ENCODE data around the gene SH3RF3.

Gene SH3RF3

DNA sequence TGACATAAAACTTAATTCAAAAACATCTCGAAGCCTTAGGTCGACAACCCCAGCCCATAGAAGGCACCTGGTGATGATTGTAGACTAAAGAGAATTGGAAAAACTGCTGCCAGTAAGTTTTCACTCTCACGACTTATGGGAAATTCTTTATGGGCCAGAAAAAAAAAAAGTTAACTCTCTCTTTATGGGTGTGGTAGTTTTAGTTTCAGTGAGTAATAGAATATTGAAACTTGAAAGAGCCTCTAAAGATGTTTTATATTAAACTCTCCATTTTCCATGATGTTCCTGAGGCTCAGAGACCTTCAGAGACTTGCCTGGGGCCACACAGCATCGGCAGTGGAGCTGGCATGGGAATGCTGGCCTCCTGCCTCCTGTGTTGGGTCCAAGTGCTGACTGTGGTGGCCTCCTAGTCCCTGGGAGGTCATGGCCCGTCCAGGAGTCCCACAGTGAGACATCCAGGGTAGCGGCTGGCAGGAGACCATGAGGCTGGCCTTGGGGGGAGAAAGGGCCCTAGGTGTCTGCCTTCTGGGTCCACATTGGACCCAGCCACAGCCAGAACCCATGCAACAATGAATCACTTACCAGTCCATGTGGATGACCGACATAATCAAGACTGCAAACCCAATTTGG, 325.9 kb downstream of the SH3RF3 start:
- DNase-seq (ENCODE audit: low read depth): no peak

GRCh38 chr2:109455731-109456691, 327.0 kb downstream of the SH3RF3 start:
- no peak for DNase-seq (ENCODE audit: low read depth)

DNA sequence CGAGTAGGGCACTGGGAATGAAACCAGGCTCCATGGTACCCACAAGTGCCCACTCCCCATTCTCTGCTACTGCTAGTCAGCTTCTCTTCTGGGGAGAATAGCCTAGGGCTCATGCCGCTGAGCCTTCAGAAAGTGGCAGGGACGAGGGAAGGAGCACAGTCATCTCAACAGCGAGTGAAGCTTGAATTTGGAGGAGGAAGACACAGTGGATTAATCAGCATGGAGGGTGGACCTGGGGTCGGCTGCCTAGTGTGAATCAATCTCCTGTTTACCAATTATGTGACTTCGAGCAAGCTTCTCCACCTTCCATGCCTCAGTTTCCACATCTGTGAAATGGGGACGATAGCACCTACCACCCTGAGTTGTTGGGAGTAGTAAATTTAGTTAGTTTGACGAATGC, 327.8 kb downstream of the SH3RF3 start:
- DNase-seq (ENCODE audit: low read depth): no peak

- no peak for DNase-seq (ENCODE audit: low read depth)
These were observed 328.4 kb downstream of the SH3RF3 start for GRCh38 chr2:109457366-109457765.

- DNase-seq (ENCODE audit: low read depth): no peak
These were observed 328.8 kb downstream of the SH3RF3 start for GRCh38 chr2:109457794-109458193.

DNA sequence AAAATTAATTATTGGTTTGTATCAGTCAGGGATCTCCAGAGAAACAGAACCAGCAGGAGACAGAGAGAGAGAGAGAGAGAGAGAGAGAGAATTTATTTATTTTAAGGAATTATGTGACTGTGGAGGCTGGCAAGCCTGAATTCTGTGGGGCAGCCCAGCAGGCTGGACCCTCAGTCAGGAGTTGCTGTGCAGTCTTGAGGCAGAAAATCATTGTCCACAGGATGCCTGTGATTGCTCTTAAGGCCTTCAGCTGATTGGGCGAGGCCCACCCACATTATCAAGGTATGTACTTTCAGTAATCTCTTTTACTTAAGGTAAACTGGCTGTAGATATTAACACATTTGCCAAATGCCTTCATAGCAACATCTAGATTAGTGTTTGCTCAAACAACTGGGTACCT, 329.5 kb downstream of the SH3RF3 start:
- no peak for DNase-seq (ENCODE audit: low read depth)

DNA sequence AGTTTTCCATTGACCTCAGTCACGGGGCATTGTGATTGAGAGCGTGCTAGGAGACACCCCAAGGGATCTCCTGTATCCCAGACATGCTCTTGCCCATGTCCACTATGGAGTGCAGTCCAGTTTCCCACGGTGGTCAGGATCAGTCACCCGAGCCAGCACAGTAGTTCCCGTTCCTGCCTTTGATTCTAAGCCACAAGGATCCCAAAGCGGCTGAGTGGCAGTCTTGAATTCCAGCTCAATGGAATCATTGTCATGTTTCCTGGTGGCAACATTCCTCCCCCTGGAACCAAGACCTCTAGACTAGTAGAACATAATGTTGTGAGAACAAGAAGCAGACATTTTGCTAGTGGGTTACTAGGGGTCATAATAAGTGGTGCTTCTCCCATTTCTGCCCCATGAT, 330.5 kb downstream of the SH3RF3 start:
- DNase-seq (ENCODE audit: low read depth): peak; percentile 38

GRCh38 chr2:109460553-109461324, 331.7 kb downstream of the SH3RF3 start:
- DNase-seq (ENCODE audit: low read depth): no peak

- no peak for DNase-seq (ENCODE audit: low read depth)
These were observed 334.2 kb downstream of the SH3RF3 start for GRCh38 chr2:109463236-109463635.

DNA sequence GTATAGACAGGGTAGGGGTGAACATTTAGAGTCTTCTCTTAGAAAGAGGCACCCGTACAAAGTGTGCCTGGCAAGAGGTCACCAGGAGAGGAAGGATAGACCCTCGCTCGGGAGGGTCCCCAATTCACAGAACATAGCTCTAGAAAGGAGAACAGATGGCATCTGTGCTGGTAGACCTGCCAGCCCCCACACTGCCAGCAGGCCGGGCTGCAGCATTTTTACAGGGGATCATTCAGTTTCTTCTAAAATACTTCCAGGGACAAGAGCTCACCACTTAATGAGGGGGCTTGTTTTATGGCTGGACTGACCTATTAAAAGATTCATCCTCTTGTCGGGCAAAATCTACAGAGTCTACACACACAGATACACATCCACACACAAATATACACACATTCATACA, 334.9 kb downstream of the SH3RF3 start:
- DNase-seq (ENCODE audit: low read depth): no peak

- DNase-seq (ENCODE audit: low read depth): peak; percentile 76
These were observed 337.9 kb downstream of the SH3RF3 start for GRCh38 chr2:109466674-109467575.

- DNase-seq (ENCODE audit: low read depth): no peak
These were observed 338.7 kb downstream of the SH3RF3 start for GRCh38 chr2:109467701-109468100.

- no peak for DNase-seq (ENCODE audit: low read depth)
These were observed 339.9 kb downstream of the SH3RF3 start for GRCh38 chr2:109468893-109469292.

- no peak for DNase-seq (ENCODE audit: low read depth)
These were observed 342.7 kb downstream of the SH3RF3 start for GRCh38 chr2:109471658-109472057.

- no peak for DNase-seq (ENCODE audit: low read depth)
These were observed 343.4 kb downstream of the SH3RF3 start for GRCh38 chr2:109472331-109472959.

DNA sequence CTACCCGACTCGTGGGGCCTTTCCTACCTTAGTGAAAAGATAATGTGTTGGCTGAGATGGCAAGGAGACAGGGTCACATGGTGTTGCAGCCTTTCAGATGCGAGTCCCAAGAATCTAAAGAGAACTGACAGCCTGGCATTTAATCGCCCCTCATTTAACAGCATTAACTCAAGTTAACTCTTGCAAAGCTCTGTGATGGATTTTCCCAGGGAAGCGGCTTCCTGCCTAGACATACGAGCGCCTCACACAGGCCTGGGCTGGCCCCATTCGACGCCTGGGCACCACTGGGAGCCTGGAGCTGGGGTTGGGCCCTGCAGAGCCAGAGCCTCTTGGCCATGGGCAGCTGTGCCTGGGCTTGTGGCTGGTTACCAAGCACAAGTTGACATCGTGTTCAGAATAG, 344.0 kb downstream of the SH3RF3 start:
- no peak for DNase-seq (ENCODE audit: low read depth)

DNA sequence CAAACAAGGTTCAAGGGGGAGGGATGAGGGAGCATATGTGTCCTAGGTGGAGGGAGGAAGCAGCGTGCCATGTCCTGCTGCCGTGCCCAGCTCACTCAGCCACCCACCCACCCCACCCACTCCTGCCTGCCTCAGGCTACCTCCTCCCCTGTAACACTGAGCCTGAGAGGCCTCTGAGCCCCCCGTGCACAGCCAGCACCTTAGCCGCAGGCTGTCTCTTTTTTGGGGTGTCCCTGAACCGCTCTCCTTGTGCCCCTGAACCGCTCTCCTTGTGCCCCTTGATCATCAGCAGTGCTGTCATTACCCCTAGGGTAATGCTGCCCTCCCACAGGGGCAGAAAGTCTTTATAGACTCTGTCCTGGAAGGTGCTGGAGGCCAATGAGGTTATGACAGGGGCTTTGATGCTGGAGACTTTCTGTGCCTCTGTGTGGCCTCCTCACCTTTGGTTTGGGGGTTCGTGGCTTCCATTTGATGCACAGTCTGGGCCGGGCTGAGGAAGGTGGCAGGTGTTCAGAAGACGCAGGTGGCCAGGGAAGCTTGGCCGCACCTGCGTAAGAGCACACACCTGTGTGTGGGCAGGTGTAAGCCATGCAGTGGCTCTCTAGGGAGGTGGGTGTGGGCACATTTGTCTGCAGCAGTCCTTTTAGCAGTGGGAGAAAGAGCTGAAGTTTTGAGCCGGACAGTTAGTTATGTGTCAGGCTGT, 344.8 kb downstream of the SH3RF3 start:
- DNase-seq (ENCODE audit: low read depth): no peak

- DNase-seq (ENCODE audit: low read depth): no peak
These were observed 345.4 kb downstream of the SH3RF3 start for GRCh38 chr2:109474319-109474825.

GRCh38 chr2:109475531-109476210, 346.7 kb downstream of the SH3RF3 start:
- peak; percentile 76 for DNase-seq (ENCODE audit: low read depth)

All from ELR (cell line).